NB4 (cell line): Measurements from ENCODE around the gene HEXD.

Source experiments
- CTCF ChIP-seq: IDR thresholded peaks from one replicate; pipeline ENCODE4 v1.5.1; 2012; ENCODE audit warnings: low read depth, low read length
- POLR2A ChIP-seq: IDR thresholded peaks from 2 replicates; pipeline ENCODE4 v1.6.1; 2011; ENCODE audit warnings: mild to moderate bottlenecking; ENCODE audit not compliant: insufficient read length; ENCODE audit errors: extremely low read depth
- TF ChIP-seq, protein P1 (sequence below): IDR thresholded peaks from 2 replicates; pipeline ENCODE4 v1.6.1; 2011; ENCODE audit warnings: low read depth, low read length

GRCh38 chr17:82424863-82425159, 6.7 kb downstream of the HEXD start:
- TF ChIP-seq POLR2A (no peak), CTCF (no peak)
- TF ChIP-seq, protein P1, sequence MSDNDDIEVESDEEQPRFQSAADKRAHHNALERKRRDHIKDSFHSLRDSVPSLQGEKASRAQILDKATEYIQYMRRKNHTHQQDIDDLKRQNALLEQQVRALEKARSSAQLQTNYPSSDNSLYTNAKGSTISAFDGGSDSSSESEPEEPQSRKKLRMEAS, result no peak
